Measurements from ENCODE around the gene HYAL2. TPM values are rescaled to one million over a fixed set of nuclear protein-coding genes. Genes with fewer than 3 reads are reported as not detected.
A peak's percentile ranks its signal among the peaks of the same experiment; 100 is the strongest.

The HYAL2 gene
- total and polyA plus RNA-seq, 2 donors from 2014 or later: 93.2 to 142 TPM

DNA sequence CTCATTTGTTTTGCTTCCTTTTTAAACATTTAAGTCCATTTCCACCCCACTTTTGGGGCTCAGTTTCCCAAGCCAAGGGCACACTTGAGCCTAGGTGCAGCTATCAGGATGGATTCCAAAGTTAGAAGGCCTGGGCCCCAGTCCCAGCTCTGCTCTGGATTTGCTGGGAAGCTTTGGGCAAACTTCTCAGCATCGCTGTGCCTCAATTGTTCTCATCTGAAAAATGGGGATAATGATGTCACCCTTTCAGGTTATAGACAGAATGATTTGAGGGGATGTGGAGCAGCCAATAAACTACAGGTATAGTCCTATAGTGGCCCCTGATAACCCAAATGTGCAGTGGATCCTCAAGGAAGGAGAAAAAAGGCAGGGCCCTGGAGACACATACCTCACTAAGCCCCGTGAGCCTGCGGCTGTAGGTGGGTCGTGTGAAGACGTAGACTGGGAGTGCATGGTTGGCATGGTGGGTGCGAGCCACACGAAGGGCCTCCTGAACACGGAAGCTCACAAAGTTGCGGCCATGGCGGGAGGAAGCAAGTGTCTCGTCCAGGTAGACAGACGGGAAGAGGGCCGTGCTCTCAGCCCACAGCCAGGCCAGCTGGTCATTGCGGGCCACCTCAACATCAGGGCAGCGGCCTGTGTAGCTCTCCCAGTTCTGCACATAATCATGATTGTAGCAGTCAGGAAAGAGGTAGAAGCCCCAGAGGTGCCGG, 3.2 kb downstream of the HYAL2 start:
- TF ChIP-seq, protein P1, sequence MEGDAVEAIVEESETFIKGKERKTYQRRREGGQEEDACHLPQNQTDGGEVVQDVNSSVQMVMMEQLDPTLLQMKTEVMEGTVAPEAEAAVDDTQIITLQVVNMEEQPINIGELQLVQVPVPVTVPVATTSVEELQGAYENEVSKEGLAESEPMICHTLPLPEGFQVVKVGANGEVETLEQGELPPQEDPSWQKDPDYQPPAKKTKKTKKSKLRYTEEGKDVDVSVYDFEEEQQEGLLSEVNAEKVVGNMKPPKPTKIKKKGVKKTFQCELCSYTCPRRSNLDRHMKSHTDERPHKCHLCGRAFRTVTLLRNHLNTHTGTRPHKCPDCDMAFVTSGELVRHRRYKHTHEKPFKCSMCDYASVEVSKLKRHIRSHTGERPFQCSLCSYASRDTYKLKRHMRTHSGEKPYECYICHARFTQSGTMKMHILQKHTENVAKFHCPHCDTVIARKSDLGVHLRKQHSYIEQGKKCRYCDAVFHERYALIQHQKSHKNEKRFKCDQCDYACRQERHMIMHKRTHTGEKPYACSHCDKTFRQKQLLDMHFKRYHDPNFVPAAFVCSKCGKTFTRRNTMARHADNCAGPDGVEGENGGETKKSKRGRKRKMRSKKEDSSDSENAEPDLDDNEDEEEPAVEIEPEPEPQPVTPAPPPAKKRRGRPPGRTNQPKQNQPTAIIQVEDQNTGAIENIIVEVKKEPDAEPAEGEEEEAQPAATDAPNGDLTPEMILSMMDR (IDR thresholded peaks at IDR 0.05; ENCODE audit: borderline replicate concordance, extremely low read depth, insufficient read depth): no peak
- Histone ChIP-seq H3K36me3 (ENCODE audit: control insufficient read depth in 2 of 3, insufficient read depth in 3 of 3, low read length in 3 of 3) (peaks cover 6 to 21% (median 14%) of the 10 kb centered on the region in 3 donors), H3K9ac (ENCODE audit: low read length in 3 of 3) (peak overlapping the region in 2 of 3 donors; percentile 12 to 99), H3K27ac (ENCODE audit: low read depth in 2 of 2, low read length in 2 of 2) (no peak overlapping the region), H3K9me3 (ENCODE audit: control insufficient read depth in 2 of 3, insufficient read depth in 1 of 3, low read length in 3 of 3) (no peaks in the 10 kb centered on the region), H3K27me3 (ENCODE audit: control insufficient read depth, insufficient read depth, low read length) (no peaks in the 10 kb centered on the region), H3K4me3 (ENCODE audit: low read length in 3 of 3) (peak overlapping the region; percentile 2 to 98 (median 97)), H3K4me1 (ENCODE audit: control insufficient read depth in 2 of 3, insufficient read depth in 2 of 3, low read depth in 1 of 3, low read length in 3 of 3) (peaks cover 3 to 49% (median 29%) of the 10 kb centered on the region in 3 donors)
- FAIRE-seq (no peak), DNase-seq (peak in 1 of 5 donors; percentile 56)
- intact Hi-C loops (cut with DNase I): no loop called here

GRCh38 chr3:50318615-50319014, 3.9 kb downstream of the HYAL2 start:
- TF ChIP-seq, protein P1 (IDR thresholded peaks at IDR 0.05; ENCODE audit: borderline replicate concordance, extremely low read depth, insufficient read depth): no peak
- Histone ChIP-seq H3K4me1 (ENCODE audit: control insufficient read depth in 2 of 3, insufficient read depth in 2 of 3, low read depth in 1 of 3, low read length in 3 of 3) (peaks cover 3 to 42% (median 21%) of the 10 kb centered on the region in 3 donors), H3K27me3 (ENCODE audit: control insufficient read depth, insufficient read depth, low read length) (no peaks in the 10 kb centered on the region), H3K4me3 (ENCODE audit: low read length in 3 of 3) (peak overlapping the region in 2 of 3 donors; percentile 13 to 16), H3K36me3 (ENCODE audit: control insufficient read depth in 2 of 3, insufficient read depth in 3 of 3, low read length in 3 of 3) (peaks cover 6 to 18% (median 14%) of the 10 kb centered on the region in 3 donors), H3K27ac (ENCODE audit: low read depth in 2 of 2, low read length in 2 of 2) (peak overlapping the region in 1 of 2 donors; percentile 39), H3K9me3 (ENCODE audit: control insufficient read depth in 2 of 3, insufficient read depth in 1 of 3, low read length in 3 of 3) (no peaks in the 10 kb centered on the region), H3K9ac (ENCODE audit: low read length in 3 of 3) (peak overlapping the region in 1 of 3 donors; percentile 16)
- intact Hi-C loops (cut with DNase I): no loop called here
- FAIRE-seq (no peak), DNase-seq (no peak)

DNA sequence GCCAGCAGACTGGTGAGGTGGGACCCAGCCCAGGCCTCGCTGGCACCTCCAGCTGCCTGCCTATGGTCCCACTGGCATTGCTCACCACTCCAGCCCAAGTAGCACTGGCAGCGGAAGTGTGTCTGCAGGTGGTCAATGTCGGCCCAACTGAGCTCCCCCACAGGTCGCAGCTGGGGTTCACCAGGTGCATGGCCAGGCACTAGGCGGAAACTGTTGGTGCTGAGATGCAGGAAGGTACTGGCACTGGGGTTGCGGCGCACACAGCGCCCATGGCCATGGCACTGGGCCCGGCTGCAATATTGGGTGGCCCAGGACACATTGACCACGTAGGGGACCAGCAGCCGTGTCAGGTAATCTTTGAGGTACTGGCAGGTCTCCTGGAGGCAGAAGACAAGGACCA, 4.4 kb downstream of the HYAL2 start:
- FAIRE-seq (no peak), DNase-seq (no peak)
- Histone ChIP-seq H3K9ac (ENCODE audit: low read length in 3 of 3) (no peak overlapping the region), H3K36me3 (ENCODE audit: control insufficient read depth in 2 of 3, insufficient read depth in 3 of 3, low read length in 3 of 3) (peaks cover 6 to 18% (median 14%) of the 10 kb centered on the region in 3 donors), H3K27me3 (ENCODE audit: control insufficient read depth, insufficient read depth, low read length) (no peaks in the 10 kb centered on the region), H3K27ac (ENCODE audit: low read depth in 2 of 2, low read length in 2 of 2) (no peak overlapping the region), H3K9me3 (ENCODE audit: control insufficient read depth in 2 of 3, insufficient read depth in 1 of 3, low read length in 3 of 3) (no peaks in the 10 kb centered on the region), H3K4me3 (ENCODE audit: low read length in 3 of 3) (peak overlapping the region in 1 of 3 donors; percentile 13), H3K4me1 (ENCODE audit: control insufficient read depth in 2 of 3, insufficient read depth in 2 of 3, low read depth in 1 of 3, low read length in 3 of 3) (peaks cover 3 to 40% (median 20%) of the 10 kb centered on the region in 3 donors)
- TF ChIP-seq, protein P1 (IDR thresholded peaks at IDR 0.05; ENCODE audit: borderline replicate concordance, extremely low read depth, insufficient read depth): no peak
- intact Hi-C loops (cut with DNase I): no loop called here
